GM18873 (cell line): ENCODE data around the gene CAV2.

ENCODE experiments used
- ATAC-seq: cut with Tn5 transposase; IDR thresholded peaks from one replicate; pipeline ENCODE4 v1.9.1; 2021; ENCODE audit warnings: mild to moderate bottlenecking, moderate library complexity, moderate number of reproducible peaks; ENCODE audit not compliant: unreplicated experiment, low FRiP score

Gene CAV2

DNA sequence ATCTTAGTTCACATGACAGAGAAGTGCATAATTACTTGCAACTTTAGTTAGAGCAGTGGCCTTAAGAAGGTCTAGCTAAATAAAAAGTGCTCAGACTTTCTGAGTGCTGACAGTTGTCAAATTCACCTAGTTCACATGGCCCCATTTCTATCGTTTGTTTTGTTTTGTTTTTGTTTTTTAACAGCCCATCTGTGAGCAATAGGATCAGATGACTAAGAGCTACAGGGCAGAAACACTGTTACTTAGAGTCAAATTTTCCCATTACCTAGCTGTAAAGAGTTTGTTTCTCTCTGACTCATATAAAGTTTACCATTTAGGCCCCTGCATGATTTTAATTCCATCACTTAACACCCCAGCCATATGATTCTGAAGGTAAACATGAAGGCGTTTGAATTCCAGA is 44.1 kb downstream of the CAV2 start:
- no peak for ATAC-seq

DNA sequence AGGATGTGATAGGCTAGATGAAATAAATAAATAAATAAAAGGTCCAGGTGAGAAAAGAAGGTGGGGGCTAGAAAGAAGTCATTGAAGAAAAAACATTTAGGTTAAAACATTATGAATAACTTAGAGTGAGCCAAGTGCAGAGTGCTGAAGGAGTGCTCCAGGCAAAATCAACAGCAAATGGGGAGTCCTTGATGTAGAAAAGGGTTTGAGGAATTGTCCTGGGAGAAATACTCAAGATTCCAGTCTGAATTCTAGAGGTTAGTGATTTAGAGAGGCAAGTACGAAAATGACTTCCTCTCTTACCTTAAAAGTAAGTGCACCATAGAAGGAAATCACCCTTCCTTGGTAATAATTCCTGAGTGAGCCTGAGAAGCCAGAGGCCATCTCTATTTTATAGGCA is 44.9 kb downstream of the CAV2 start:
- ATAC-seq: no peak

DNA sequence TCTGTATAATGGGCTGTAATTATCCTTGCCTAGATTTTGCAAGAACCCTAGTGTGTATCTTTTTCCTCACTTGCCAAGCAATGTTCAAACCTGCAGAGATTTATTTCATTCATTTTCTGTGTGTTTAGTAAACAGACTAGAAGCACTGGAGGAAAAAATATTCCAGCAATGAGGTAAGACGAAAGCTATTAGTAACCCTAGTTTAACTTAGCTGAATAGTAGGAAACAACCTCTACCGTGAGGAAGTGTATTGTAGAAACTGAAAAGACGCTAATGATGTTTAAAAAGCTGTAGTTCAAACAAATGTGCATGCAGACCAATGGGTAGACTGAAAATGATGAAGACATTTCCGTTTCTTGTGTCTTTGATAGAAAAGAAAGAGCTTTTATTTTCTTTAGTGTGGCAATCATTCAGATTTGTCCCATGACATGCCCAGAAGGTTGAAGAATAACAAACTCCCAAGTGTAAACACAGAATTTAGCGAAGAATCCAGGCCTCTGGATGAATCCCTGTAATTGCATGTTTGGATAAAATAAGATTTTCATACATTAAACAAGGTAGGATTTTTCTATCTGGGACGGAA is 46.0 kb downstream of the CAV2 start:
- ATAC-seq: no peak

DNA sequence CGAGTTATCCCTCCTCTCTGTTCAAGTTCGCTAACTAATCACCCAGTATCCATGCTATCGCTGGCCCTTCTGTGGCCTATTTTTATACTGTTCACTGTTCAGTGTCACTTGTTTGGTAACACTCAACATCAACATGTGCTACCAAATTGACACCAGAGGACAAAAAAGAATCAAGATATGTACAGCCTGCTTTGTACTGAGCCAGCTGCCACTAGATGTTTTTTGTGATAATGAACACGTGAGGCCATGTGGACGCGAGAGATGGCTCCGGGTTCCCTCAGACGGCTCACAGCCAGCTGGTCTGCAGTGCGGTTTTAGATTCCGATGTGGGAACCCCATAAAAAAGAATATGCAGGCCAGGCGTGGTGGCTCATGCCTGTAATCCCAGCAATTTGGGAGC is 46.5 kb downstream of the CAV2 start:
- ATAC-seq: no peak

DNA sequence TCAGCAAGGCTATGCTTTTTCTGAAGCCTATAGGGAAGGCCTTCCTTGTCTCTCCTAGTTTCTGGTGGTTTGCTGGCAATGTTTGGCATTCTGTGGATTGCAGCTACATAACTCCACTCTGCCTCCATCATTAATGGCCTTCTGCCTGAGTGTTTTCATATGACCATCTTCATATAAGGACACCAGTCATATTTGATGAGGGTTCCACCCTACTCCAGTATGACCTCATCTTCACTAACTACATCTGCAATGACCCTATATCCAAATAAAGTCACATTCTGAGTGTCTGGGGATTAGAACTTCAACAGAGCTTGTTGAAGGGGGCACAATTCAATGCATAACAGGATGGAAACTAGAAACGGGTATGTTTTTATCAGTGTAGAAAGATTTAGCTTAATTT is 47.4 kb downstream of the CAV2 start:
- ATAC-seq: no peak

DNA sequence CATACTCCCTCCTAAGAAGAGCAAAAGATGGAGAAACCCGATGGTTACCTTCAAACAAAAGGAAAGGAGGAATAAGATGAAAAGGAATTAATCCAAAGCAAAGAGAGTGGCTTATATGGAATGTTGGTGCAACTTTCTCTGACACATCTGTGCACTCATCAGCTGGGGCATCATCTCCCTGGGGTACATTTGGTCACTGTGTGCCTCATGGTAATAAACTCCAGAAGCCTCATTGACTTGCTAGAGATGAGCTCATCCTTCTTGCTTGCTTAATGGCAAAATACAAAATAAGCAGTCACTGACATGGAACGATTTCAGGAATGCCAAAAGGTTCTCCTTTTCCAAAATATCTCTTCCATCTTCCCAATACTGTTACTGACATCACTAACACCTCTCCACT is 47.8 kb downstream of the CAV2 start:
- ATAC-seq: no peak

DNA sequence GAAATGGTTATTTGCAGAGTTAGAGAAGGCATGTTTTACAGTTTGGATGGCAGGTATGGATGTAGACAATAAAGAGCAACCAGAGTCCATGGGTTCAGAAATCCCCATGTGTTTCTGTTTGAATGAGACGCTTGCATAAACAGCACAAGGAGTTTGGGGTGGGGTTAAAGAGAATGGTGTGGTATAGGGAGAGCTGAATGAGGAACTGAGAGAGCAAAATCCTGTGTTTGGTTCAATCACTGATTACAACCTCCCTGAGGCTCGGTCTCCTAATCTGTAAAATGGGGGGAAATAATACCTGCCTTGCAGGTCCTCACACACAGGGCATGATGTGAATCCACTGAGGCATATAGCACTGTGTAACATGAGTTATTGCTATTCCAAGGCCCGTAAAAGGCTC is 49.0 kb downstream of the CAV2 start:
- ATAC-seq: peak; percentile 97

DNA sequence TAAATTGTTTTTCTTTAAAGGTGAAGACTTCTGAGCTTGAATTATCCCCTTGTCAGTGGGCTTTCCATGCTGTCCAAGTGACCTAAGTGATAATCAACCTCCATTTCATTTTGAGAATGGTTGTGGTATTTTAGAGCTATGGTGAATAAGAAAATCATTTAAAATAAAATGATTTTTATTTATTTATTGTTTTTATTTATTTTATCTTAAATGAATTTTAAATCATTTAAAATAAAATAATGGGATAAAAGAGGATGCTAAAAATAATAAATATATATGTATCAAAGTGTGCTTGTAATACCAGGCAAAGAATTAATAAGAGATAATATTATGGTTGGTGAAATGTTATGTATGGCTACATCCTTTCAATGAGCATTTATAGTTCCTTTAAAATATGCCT is 49.8 kb downstream of the CAV2 start:
- ATAC-seq: no peak

DNA sequence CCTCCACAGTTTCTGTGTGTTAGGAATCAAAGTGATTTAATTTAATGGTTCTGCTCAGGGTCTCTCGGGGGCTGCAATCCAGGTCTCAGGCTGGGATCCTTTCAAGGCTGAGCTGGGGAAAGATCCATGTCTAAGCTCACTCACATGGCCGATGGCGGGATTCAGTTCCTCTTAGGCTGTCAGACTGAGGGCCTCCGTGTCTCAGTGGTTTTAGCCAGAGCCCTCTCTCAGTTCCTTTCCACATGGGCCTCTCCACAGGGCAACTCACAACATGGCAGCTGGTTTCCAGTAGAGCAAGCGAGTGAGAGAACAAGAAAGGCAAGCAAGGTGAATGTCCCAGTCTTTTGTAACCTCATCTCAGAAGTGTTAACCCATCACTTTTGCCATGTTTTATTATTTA is 52.2 kb downstream of the CAV2 start:
- no peak for ATAC-seq

DNA sequence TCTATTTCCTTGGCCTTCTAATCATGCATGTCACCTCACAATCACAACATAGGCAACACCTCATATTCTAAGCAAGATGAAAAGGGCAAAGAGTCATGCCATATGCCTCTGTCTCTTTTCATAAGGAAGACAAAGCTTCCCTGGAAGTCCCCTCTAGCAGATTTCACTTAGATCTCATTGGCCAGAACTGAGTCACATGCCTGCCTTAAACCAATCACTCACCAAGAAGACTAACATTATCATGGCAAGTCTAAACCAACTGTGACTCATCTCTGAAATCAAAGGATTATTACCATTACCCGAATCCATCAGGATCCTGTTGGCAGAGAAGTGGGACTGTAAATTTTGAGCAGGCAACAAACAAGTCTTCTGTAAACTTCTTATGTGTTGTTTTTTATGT is 53.1 kb downstream of the CAV2 start:
- ATAC-seq: no peak

DNA sequence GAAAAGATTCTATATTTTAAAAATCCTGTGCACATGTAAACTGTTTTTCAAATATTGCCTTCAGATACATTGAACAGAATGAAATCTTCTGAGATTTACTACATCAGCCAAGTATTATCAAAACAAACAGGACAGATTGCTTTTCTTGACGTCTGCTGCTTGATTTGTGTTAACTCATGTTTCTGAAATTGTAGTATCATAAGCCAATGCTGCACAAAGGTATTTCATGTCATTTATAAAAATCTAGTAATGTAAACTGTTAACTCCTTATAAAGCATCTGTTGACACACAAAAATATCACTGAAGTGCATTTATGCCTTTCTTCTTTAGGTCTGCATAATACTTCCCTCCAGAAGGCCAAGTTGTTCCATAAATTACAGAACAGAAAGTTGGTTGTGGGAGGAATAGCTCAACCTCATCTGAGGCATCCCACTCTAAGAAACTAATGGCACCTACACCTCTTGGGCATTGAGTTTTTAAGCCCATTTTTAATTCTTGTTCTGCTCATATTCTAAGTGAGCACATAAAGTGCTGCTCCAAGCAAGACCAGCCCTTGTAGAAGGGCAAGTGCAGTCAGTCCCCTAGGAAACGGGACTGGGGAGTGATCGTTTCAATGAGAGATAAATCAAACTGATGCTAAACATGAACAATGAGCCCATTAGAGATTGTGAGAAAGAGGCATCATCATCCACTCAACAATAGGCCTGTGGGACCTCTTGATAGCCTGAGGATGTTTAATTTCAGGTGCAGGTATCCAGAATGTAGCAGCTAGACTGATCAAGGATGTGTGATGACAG is 53.8 kb downstream of the CAV2 start:
- ATAC-seq: no peak

DNA sequence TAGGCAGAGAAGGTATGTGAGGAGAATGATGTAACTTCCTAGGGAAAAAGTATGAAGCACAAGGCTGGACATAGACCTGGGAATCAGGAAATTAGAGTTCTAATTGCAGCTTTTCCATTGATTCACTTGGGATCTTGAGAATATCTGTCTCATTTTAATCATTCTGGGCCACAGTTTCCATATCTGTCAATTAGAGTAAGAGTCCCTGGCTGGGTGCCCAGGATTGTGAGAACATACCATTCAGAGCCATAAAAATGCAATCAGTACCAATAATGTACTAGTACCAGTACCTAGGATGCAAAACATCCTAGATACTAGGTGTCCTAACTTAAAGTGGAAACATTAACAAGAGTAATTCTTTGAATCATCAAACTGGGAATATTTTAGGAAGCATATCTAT is 54.9 kb downstream of the CAV2 start:
- ATAC-seq: no peak

DNA sequence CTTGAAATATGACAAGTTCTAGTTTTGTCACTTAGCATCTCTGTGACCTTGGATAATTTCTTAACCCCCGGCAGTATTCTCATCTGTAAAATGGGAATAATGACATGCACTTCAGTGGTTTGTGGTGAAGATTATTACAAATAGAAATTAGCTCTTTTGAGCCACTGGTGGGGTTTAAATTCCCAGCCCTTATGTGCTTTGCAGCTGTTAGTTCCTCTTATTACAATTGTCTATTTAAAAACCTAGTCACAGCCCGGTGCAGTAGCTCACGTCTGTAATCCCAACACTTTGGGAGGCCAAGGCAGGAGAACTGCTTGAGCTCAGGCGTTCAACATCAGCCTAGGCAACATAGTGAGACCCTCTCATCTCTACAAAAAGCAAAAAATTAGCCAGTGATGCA is 55.4 kb downstream of the CAV2 start:
- ATAC-seq: no peak

DNA sequence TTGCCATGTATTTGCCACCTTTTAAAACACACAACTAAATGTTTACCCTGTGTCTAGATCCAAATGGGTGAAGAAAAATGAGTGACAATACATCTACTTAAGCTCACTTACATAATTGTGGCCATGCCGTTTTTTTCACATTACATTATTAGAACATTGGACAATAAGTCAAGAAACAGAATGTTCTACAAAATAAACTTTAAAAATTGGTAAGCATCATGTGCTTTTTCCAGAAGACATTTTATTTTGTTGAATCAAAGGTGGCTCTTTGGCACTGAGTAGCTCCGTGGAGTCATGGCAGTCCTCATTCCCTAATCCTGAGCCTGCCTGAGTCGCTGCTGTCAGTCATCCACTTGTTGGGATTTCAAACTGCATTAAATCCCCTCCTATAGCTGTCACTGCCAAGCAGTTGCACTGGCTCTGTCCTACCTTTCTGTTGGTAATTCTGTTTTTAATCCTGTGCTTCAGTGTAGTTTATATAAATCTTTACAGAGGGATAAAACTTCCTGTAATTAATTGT is 57.6 kb downstream of the CAV2 start:
- no peak for ATAC-seq

DNA sequence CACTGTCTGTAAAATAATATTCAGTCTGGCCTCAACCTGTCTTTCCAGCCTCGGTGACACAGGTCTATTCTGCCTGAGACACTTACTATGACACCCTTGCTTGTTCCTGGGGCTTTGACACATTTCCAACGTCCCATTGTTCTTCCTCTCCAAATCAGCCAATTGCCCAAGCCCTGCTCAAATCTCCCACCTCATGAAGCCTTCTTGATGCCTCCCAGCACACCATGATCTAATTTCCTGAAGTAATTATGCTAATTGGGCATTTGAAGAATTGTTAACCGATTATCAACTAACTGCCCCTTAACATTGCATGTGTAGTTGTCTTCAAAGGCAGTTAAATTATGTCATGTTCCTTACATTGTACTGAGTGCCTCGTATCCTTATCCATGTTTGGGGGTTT is 58.4 kb downstream of the CAV2 start:
- no peak for ATAC-seq
